ENCODE measurements around the gene SYCP2.

- TF ChIP-seq CTCF (IDR thresholded peaks at IDR 0.05; ENCODE audit: low read length) (no peak), EZH2 (optimal IDR thresholded peaks at IDR 0.05; ENCODE audit: low read depth, low read length) (no peak)
Measured at GRCh38 chr20:59903621-59904020, 29.8 kb downstream of the SYCP2 start.
